Tibial nerve (tissue), 4 donors: Measurements from ENCODE around the gene BAG5.

Source experiments
- CTCF ChIP-seq, 5 experiments: fragments of 200-600 bp in 3 of 5; fragments of 450-650 bp in 2 of 5; sonication (generic) in 3 of 5; IDR thresholded peaks; one replicate each; pipeline ENCODE4 v1.5.1; 2016 to 2019; ENCODE audit warnings: antibody characterized with exemption in 5 of 5, mild to moderate bottlenecking in 3 of 5, moderate library complexity in 2 of 5
- EP300 ChIP-seq, 2 donors: sonication (generic); formaldehyde crosslinking; IDR thresholded peaks; one replicate each; pipeline ENCODE4 v1.6.1; 2017; ENCODE audit warnings: antibody characterized with exemption in 2 of 2, mild to moderate bottlenecking in 1 of 2
- POLR2A ChIP-seq, 2 donors: fragments of 450-650 bp; IDR thresholded peaks; one replicate each; pipeline ENCODE4 v1.6.1; 2017; ENCODE audit warnings: antibody characterized with exemption in 2 of 2, mild to moderate bottlenecking in 2 of 2, moderate library complexity in 2 of 2

- no peak for TF ChIP-seq CTCF (IDR thresholded peaks at IDR 0.05)
- TF ChIP-seq POLR2A (IDR thresholded peaks at IDR 0.05), result no peak
- TF ChIP-seq EP300 (IDR thresholded peaks at IDR 0.05), result no peak
Observed at GRCh38 chr14:103562179-103562428, 353 bp downstream of the BAG5 start.
